ENCODE measurements around the gene POC5. TPM values are rescaled to one million over a fixed set of nuclear protein-coding genes. Genes with fewer than 3 reads are reported as not detected.

POC5 gene
- polyA plus RNA-seq = 1 to 10 TPM; 4.3 to 9.0 (median 6.7) TPM
- long read RNA-seq, donor 1, partial matches to known transcripts = 0 of 2 reads
- long read RNA-seq, donor 1, other reads (novel, unspliced or antisense) = 0 of 2 reads
- long read RNA-seq, donor 2, partial matches to known transcripts = 0 of 1 reads
- long read RNA-seq, donor 2, other reads (novel, unspliced or antisense) = 0 of 1 reads
- long read RNA-seq, donor 3, partial matches to known transcripts = 0 of 1 reads
- long read RNA-seq, donor 3, other reads (novel, unspliced or antisense) = 0 of 1 reads
- long read RNA-seq, donor 4 = 0 reads
- long read RNA-seq, donor 5 = 0 reads
- long read RNA-seq, donor 6 = 0 reads
- long read RNA-seq, donor 7 = 0 reads
- long read RNA-seq, donor 8 = 0 reads
- long read RNA-seq, donor 9 = 0 reads
- long read RNA-seq, donor 10, partial matches to known transcripts = 0 of 1 reads
- long read RNA-seq, donor 10, other reads (novel, unspliced or antisense) = 0 of 1 reads

GRCh38 chr5:75717082-75717922 lies at the start of gene POC5:
TSS of gene POC5 (minus strand) at chr5:75717437. CDS start at chr5:75712937, 4,500 bp downstream.
- Histone ChIP-seq H3K9me3 (ENCODE audit: control insufficient read depth in 2 of 2, insufficient read depth in 1 of 2, low read depth in 1 of 2, low read length in 1 of 2) (peaks cover 0 to 4% of the 10 kb centered on the region in 2 donors), H3K4me1 (ENCODE audit: control insufficient read depth in 3 of 3, insufficient read depth in 2 of 3, low read depth in 1 of 3, low read length in 2 of 3) (peaks cover 0 to 3% (median 0%) of the 10 kb centered on the region in 3 donors), H3K27ac (ENCODE audit: low read depth in 1 of 3, low read length in 2 of 3) (peak within 1 kb of the TSS; percentile 66 to 90 (median 82)), H3K27me3 (ENCODE audit: control insufficient read depth in 3 of 3, insufficient read depth in 3 of 3, low read length in 3 of 3) (peaks cover 0 to 4% (median 0%) of the 10 kb centered on the region in 3 donors), H3K4me3 (ENCODE audit: low read depth in 1 of 3, low read length in 3 of 3) (peak within 1 kb of the TSS; percentile 58 to 84 (median 68)), H3K36me3 (ENCODE audit: control insufficient read depth in 3 of 3, insufficient read depth in 2 of 3, low read depth in 1 of 3, low read length in 3 of 3) (peaks cover 0 to 2% (median 0%) of the 10 kb centered on the region in 3 donors)
- 5 to 11% (median 9%) methylated on average over 51 of the region's 51 CpGs for WGBS, 3 donors
- peak; percentile 98 to 99 for DNase-seq
- peak; percentile 49 for FAIRE-seq

GRCh38 chr5:75758116-75758515 lies 40.9 kb upstream of the POC5 start:
- Histone ChIP-seq H3K27me3 (ENCODE audit: control insufficient read depth in 3 of 3, insufficient read depth in 3 of 3, low read length in 3 of 3) (peaks cover 0 to 6% (median 2%) of the 10 kb centered on the region in 3 donors), H3K4me3 (ENCODE audit: low read depth in 1 of 3, low read length in 3 of 3) (no peak overlapping the region), H3K36me3 (ENCODE audit: control insufficient read depth in 3 of 3, insufficient read depth in 2 of 3, low read depth in 1 of 3, low read length in 3 of 3) (no peaks in the 10 kb centered on the region), H3K9me3 (ENCODE audit: control insufficient read depth in 2 of 2, insufficient read depth in 1 of 2, low read depth in 1 of 2, low read length in 1 of 2) (no peaks in the 10 kb centered on the region), H3K27ac (ENCODE audit: low read depth in 1 of 3, low read length in 2 of 3) (no peak overlapping the region), H3K4me1 (ENCODE audit: control insufficient read depth in 3 of 3, insufficient read depth in 2 of 3, low read depth in 1 of 3, low read length in 2 of 3) (no peaks in the 10 kb centered on the region)
- 80 to 89% (median 84%) methylated on average over 5 of the region's 5 CpGs for WGBS, 3 donors
- DNase-seq (no peak), FAIRE-seq (no peak)

GRCh38 chr5:75756981-75757380 lies 39.7 kb upstream of the POC5 start:
- no peak for FAIRE-seq
- no peaks in the 10 kb centered on the region for H3K4me1 ChIP-seq (ENCODE audit: control insufficient read depth in 3 of 3, insufficient read depth in 2 of 3, low read depth in 1 of 3, low read length in 2 of 3)

GRCh38 chr5:75756211-75756610 lies 39.0 kb upstream of the POC5 start:
- DNase-seq (no peak), FAIRE-seq (no peak)
- 5 to 17% (median 16%) methylated on average over 2 of the region's 2 CpGs for WGBS, 3 donors
- Histone ChIP-seq H3K9me3 (ENCODE audit: control insufficient read depth in 2 of 2, insufficient read depth in 1 of 2, low read depth in 1 of 2, low read length in 1 of 2) (no peaks in the 10 kb centered on the region), H3K4me1 (ENCODE audit: control insufficient read depth in 3 of 3, insufficient read depth in 2 of 3, low read depth in 1 of 3, low read length in 2 of 3) (no peaks in the 10 kb centered on the region), H3K36me3 (ENCODE audit: control insufficient read depth in 3 of 3, insufficient read depth in 2 of 3, low read depth in 1 of 3, low read length in 3 of 3) (no peaks in the 10 kb centered on the region), H3K27me3 (ENCODE audit: control insufficient read depth in 3 of 3, insufficient read depth in 3 of 3, low read length in 3 of 3) (peaks cover 0 to 6% (median 2%) of the 10 kb centered on the region in 3 donors), H3K27ac (ENCODE audit: low read depth in 1 of 3, low read length in 2 of 3) (no peak overlapping the region), H3K4me3 (ENCODE audit: low read depth in 1 of 3, low read length in 3 of 3) (no peak overlapping the region)

More at GRCh38 chr5:75756981-75757380, 39.7 kb upstream of the POC5 start:
- H3K27me3 ChIP-seq (ENCODE audit: control insufficient read depth in 3 of 3, insufficient read depth in 3 of 3, low read length in 3 of 3) = peaks cover 0 to 6% (median 2%) of the 10 kb centered on the region in 3 donors
- no peak overlapping the region for H3K27ac ChIP-seq (ENCODE audit: low read depth in 1 of 3, low read length in 2 of 3)
- no peak for DNase-seq
- no peaks in the 10 kb centered on the region for H3K9me3 ChIP-seq (ENCODE audit: control insufficient read depth in 2 of 2, insufficient read depth in 1 of 2, low read depth in 1 of 2, low read length in 1 of 2)
- no peaks in the 10 kb centered on the region for H3K36me3 ChIP-seq (ENCODE audit: control insufficient read depth in 3 of 3, insufficient read depth in 2 of 3, low read depth in 1 of 3, low read length in 3 of 3)
- H3K4me3 ChIP-seq (ENCODE audit: low read depth in 1 of 3, low read length in 3 of 3) = no peak overlapping the region

DNA sequence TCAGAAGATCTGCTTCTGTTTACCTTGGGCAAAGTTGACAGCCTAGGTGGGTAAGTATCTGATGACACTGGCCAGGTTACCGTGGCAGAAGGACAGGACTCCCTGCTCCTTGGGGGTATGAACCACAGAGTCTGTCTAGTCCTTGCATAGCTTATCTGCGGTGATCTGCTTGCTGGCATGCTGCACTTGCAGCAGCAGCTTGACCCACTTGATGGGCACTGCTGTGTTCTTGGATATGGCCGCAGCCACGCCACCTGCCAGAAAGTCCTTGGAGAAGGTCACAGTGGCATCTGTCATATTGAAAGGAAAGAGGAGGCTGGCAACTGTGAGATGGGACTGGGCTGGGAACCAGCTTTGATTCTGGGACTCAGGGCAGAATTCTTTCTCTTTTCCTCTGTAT lies 35.9 kb upstream of the POC5 start:
- FAIRE-seq = no peak
- H3K9me3 ChIP-seq (ENCODE audit: control insufficient read depth in 2 of 2, insufficient read depth in 1 of 2, low read depth in 1 of 2, low read length in 1 of 2) = no peaks in the 10 kb centered on the region

GRCh38 chr5:75744355-75744754 lies 27.1 kb upstream of the POC5 start:
- Histone ChIP-seq H3K27me3 (ENCODE audit: control insufficient read depth in 3 of 3, insufficient read depth in 3 of 3, low read length in 3 of 3) (peaks cover 0 to 3% (median 0%) of the 10 kb centered on the region in 3 donors), H3K4me1 (ENCODE audit: control insufficient read depth in 3 of 3, insufficient read depth in 2 of 3, low read depth in 1 of 3, low read length in 2 of 3) (no peaks in the 10 kb centered on the region), H3K27ac (ENCODE audit: low read depth in 1 of 3, low read length in 2 of 3) (no peak overlapping the region), H3K4me3 (ENCODE audit: low read depth in 1 of 3, low read length in 3 of 3) (no peak overlapping the region), H3K9me3 (ENCODE audit: control insufficient read depth in 2 of 2, insufficient read depth in 1 of 2, low read depth in 1 of 2, low read length in 1 of 2) (no peaks in the 10 kb centered on the region), H3K36me3 (ENCODE audit: control insufficient read depth in 3 of 3, insufficient read depth in 2 of 3, low read depth in 1 of 3, low read length in 3 of 3) (no peaks in the 10 kb centered on the region)
- no peak for DNase-seq
- FAIRE-seq = no peak
- WGBS, 3 donors = 86 to 89% (median 87%) methylated on average over 3 of the region's 3 CpGs

More for the DNA sequence above, 35.9 kb upstream of the POC5 start:
- Histone ChIP-seq H3K27ac (ENCODE audit: low read depth in 1 of 3, low read length in 2 of 3) (no peak overlapping the region), H3K36me3 (ENCODE audit: control insufficient read depth in 3 of 3, insufficient read depth in 2 of 3, low read depth in 1 of 3, low read length in 3 of 3) (no peaks in the 10 kb centered on the region), H3K27me3 (ENCODE audit: control insufficient read depth in 3 of 3, insufficient read depth in 3 of 3, low read length in 3 of 3) (peaks cover 0 to 6% (median 2%) of the 10 kb centered on the region in 3 donors), H3K4me3 (ENCODE audit: low read depth in 1 of 3, low read length in 3 of 3) (no peak overlapping the region), H3K4me1 (ENCODE audit: control insufficient read depth in 3 of 3, insufficient read depth in 2 of 3, low read depth in 1 of 3, low read length in 2 of 3) (no peaks in the 10 kb centered on the region)
- DNase-seq = no peak
- 81 to 89% (median 82%) methylated on average over 4 of the region's 4 CpGs for WGBS, 3 donors

- no peak for DNase-seq
- H3K4me1 ChIP-seq (ENCODE audit: control insufficient read depth in 3 of 3, insufficient read depth in 2 of 3, low read depth in 1 of 3, low read length in 2 of 3) = no peaks in the 10 kb centered on the region
- H3K36me3 ChIP-seq (ENCODE audit: control insufficient read depth in 3 of 3, insufficient read depth in 2 of 3, low read depth in 1 of 3, low read length in 3 of 3) = no peaks in the 10 kb centered on the region
- H3K27ac ChIP-seq (ENCODE audit: low read depth in 1 of 3, low read length in 2 of 3) = no peak overlapping the region
- peaks cover 0 to 7% of the 10 kb centered on the region in 2 donors for H3K9me3 ChIP-seq (ENCODE audit: control insufficient read depth in 2 of 2, insufficient read depth in 1 of 2, low read depth in 1 of 2, low read length in 1 of 2)
- FAIRE-seq = no peak
- H3K27me3 ChIP-seq (ENCODE audit: control insufficient read depth in 3 of 3, insufficient read depth in 3 of 3, low read length in 3 of 3) = peaks cover 0 to 3% (median 2%) of the 10 kb centered on the region in 3 donors
- no peak overlapping the region for H3K4me3 ChIP-seq (ENCODE audit: low read depth in 1 of 3, low read length in 3 of 3)
- 89 to 91% (median 90%) methylated on average over 8 of the region's 8 CpGs for WGBS, 3 donors
These were observed 19.0 kb upstream of the POC5 start for GRCh38 chr5:75736273-75736672.

All from small intestine (tissue), 16 donors.